Tibial nerve (tissue), 4 donors: ENCODE measurements around the gene MOB3A. TPM values are rescaled to one million over a fixed set of nuclear protein-coding genes. Genes with fewer than 3 reads are reported as not detected.

ENCODE experiments used
- DNase-seq, 2 donors: peaks; one replicate each; pipeline ENCODE4 v3.0.0-alpha.2; 2019; ENCODE audit warnings: low spot score in 2 of 2
- H3K27ac ChIP-seq, 4 donors: fragments of 200-600 bp; sonication (generic) in 3 of 4; one replicate each; pipeline ENCODE4 v1.5.1; 2017 to 2019; ENCODE audit warnings: mild to moderate bottlenecking in 1 of 4
- H3K27me3 ChIP-seq, 2 donors: fragments of 200-600 bp; sonication (generic) in 1 of 2; one replicate each; pipeline versions ENCODE4 v1.5.1 to v1.6.0; 2017 to 2019
- H3K36me3 ChIP-seq, 3 donors: fragments of 200-600 bp; sonication (generic); one replicate each; pipeline ENCODE4 v1.5.1; 2018 to 2019
- H3K4me1 ChIP-seq, 4 donors: fragments of 200-600 bp; sonication (generic) in 3 of 4; one replicate each; pipeline ENCODE4 v1.5.1; 2017 to 2019
- H3K4me3 ChIP-seq, 4 donors: fragments of 200-600 bp; sonication (generic) in 3 of 4; one replicate each; pipeline ENCODE4 v1.5.1; 2017 to 2019; ENCODE audit warnings: mild to moderate bottlenecking in 1 of 4, moderate library complexity in 1 of 4
- H3K9me3 ChIP-seq, 4 donors: fragments of 200-600 bp; sonication (generic) in 3 of 4; one replicate each; pipeline ENCODE4 v1.5.1; 2017 to 2019
- EP300 ChIP-seq, 2 donors: sonication (generic); formaldehyde crosslinking; IDR thresholded peaks; one replicate each; pipeline ENCODE4 v1.6.1; 2017; ENCODE audit warnings: antibody characterized with exemption in 2 of 2, mild to moderate bottlenecking in 1 of 2
- POLR2A ChIP-seq, 2 donors: fragments of 450-650 bp; IDR thresholded peaks; one replicate each; pipeline ENCODE4 v1.6.1; 2017; ENCODE audit warnings: antibody characterized with exemption in 2 of 2, mild to moderate bottlenecking in 2 of 2, moderate library complexity in 2 of 2
- WGBS, 2 donors: methylation state at CpG; one replicate each; pipeline ENCODE4 v1.1.5; 2018; 5-methylcytosine and 5-hydroxymethylcytosine counted together
- total RNA-seq, 4 donors: library from RNA; depleted of rRNA; stranded (reverse); fragments of >200 nt; gene quantifications; one replicate each; pipeline ENCODE4 v1.1.0, GENCODE V29; 2016
- TF ChIP-seq, protein P1 (sequence below), 5 experiments: fragments of 200-600 bp in 3 of 5; fragments of 450-650 bp in 2 of 5; sonication (generic) in 3 of 5; IDR thresholded peaks; one replicate each; pipeline ENCODE4 v1.5.1; 2016 to 2019; ENCODE audit warnings: antibody characterized with exemption in 5 of 5, mild to moderate bottlenecking in 3 of 5, moderate library complexity in 2 of 5

The MOB3A gene
- total RNA-seq, 4 donors from 2014 or later = 31.7 to 70.8 (median 35.2) TPM

DNA sequence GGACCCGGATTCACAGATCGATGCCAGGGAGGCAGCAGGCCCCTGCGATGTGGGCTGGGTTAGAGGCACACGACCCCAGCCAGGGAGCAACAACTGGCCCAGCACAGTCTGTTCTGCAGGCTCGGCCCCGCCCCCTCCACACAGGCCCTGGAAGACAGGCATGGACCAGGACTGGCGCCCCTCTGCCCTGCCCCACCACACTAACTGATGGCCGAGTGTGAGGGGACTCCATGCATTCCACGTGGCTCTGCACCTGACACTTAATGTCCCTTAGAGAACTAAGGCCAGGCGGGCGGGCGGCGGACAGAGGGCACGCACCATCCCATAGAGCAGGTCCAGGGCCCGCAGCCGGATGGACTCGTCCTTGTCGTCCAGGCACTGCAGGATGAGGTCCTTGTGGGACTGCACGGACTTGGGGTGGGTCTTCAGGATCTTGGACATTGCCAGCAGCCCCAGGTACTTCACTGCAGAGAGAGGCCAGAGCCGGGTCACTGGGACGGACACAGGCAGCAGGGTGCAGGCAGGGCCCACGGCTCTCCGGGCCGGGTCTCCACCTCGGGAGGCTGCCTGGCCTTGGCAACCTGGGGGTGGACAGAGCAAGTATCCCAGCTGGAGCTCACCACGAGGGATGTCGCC lies 25.4 kb upstream of the MOB3A start:
- no peak overlapping the region for H3K27ac ChIP-seq
- no peaks in the 10 kb centered on the region for H3K27me3 ChIP-seq
- peaks cover 7 to 100% (median 46%) of the 10 kb centered on the region in 3 donors for H3K36me3 ChIP-seq
- H3K4me3 ChIP-seq = no peak overlapping the region
- H3K9me3 ChIP-seq = no peaks in the 10 kb centered on the region
- no peaks in the 10 kb centered on the region for H3K4me1 ChIP-seq
- 91 to 92% methylated on average over 11 to 14 of the region's 27 CpGs for WGBS, 2 donors
- no peak for TF ChIP-seq POLR2A (IDR thresholded peaks at IDR 0.05)
- no peak for TF ChIP-seq EP300 (IDR thresholded peaks at IDR 0.05)
- TF ChIP-seq, protein P1, sequence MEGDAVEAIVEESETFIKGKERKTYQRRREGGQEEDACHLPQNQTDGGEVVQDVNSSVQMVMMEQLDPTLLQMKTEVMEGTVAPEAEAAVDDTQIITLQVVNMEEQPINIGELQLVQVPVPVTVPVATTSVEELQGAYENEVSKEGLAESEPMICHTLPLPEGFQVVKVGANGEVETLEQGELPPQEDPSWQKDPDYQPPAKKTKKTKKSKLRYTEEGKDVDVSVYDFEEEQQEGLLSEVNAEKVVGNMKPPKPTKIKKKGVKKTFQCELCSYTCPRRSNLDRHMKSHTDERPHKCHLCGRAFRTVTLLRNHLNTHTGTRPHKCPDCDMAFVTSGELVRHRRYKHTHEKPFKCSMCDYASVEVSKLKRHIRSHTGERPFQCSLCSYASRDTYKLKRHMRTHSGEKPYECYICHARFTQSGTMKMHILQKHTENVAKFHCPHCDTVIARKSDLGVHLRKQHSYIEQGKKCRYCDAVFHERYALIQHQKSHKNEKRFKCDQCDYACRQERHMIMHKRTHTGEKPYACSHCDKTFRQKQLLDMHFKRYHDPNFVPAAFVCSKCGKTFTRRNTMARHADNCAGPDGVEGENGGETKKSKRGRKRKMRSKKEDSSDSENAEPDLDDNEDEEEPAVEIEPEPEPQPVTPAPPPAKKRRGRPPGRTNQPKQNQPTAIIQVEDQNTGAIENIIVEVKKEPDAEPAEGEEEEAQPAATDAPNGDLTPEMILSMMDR (IDR thresholded peaks at IDR 0.05) = no peak
- no peak for DNase-seq

DNA sequence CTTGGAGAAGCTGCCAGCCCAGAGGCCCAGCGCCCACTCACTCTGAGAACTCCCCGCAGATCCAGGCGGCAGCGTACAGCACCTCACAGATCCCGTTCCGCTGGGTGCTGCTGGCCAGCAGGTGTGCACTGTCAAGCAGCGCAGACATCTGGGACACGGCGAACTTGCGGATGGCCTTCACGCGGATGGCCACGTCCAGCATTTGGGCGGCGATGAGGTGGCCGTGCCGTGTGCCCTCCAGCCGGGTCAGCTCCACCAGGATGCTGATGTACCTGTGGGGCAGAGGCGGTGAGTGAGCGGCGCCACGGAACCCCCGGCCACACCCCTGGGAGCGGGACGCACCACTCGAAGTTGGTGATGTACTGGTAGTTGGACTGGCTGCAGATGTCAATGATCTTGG lies 24.7 kb upstream of the MOB3A start:
- Histone ChIP-seq H3K4me1 (no peaks in the 10 kb centered on the region), H3K9me3 (no peaks in the 10 kb centered on the region), H3K27ac (no peak overlapping the region), H3K4me3 (no peak overlapping the region), H3K36me3 (peaks cover 7 to 100% (median 50%) of the 10 kb centered on the region in 3 donors), H3K27me3 (no peaks in the 10 kb centered on the region)
- WGBS, 2 donors = 85 to 96% methylated on average over 4 to 16 of the region's 26 CpGs
- no peak for DNase-seq
- TF ChIP-seq, protein P1 (IDR thresholded peaks at IDR 0.05) = no peak
- TF ChIP-seq POLR2A (IDR thresholded peaks at IDR 0.05) = no peak
- TF ChIP-seq EP300 (IDR thresholded peaks at IDR 0.05) = no peak

DNA sequence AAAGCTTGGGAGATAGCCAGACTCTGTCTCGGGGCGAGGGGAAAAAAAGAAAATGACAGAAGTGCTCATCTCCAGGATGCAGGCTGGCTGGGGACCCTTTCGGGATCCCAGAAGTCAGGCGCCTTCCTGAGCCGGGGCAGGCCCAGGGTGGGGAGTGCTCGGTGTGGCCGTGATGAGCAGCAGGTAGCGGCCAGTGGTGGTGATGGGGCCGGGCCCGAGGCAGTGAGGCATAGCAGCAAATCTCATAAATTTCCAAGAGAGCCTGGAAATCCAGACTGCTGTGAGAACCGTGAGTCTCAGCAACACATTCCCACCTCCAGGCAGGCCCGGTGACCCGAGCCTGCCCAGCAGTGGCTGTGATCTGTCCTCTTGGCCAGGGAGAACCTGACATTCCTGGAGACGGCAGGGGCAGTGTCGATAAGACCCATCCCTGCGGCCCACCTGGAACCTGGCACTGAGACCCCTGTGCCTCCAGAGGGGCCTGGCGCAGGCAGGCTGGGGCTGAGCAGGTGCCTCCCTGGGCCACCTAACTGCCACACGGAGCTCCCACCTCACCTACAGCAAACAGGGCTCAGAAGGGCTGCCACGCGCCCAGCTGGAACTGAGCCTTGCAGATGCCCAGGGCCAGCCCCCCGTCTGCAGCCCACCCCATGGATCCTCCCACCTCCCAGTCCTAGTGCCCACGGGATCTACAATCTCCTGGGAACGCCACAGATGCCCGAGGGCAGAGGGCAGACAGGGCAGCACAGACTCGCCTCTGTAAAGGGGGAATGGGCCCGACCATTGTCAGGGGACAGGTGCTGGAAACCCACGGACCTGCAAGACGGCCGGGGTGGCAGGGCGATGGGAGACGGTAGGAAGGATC lies 24.0 kb upstream of the MOB3A start:
- 87 to 89% methylated on average over 25 to 28 of the region's 31 CpGs for WGBS, 2 donors
- no peak overlapping the region for H3K27ac ChIP-seq

DNA sequence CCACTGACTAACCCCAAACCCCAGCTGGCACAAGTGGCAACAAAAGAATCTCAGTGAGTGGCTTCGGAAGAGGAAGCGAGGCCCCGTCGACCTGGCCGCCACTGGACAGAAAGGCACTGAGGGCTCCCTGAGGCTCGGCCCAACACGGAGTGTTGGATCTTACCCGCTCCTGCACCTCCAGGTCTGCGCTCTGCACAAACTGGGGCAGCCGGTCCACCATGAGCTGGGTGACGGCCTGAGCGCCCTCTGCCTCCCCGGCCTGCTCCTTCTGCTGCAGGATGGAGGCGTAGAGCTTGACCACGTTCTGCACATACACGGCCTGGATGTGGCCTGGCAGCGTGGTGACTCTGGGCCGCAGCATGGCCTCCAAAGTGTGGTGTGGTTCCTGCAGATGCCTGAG lies 22.3 kb upstream of the MOB3A start:
- Histone ChIP-seq H3K27me3 (no peaks in the 10 kb centered on the region), H3K27ac (no peak overlapping the region), H3K4me3 (no peak overlapping the region), H3K4me1 (peaks cover 0 to 2% (median 0%) of the 10 kb centered on the region in 4 donors), H3K36me3 (peaks cover 7 to 100% (median 72%) of the 10 kb centered on the region in 3 donors), H3K9me3 (no peaks in the 10 kb centered on the region)
- 89 to 92% methylated on average over 16 to 18 of the region's 18 CpGs for WGBS, 2 donors
- TF ChIP-seq POLR2A (IDR thresholded peaks at IDR 0.05) (no peak), EP300 (IDR thresholded peaks at IDR 0.05) (no peak)
- TF ChIP-seq, protein P1 (IDR thresholded peaks at IDR 0.05) = no peak
- no peak for DNase-seq

More for the DNA sequence above, 24.0 kb upstream of the MOB3A start:
- no peak for TF ChIP-seq POLR2A (IDR thresholded peaks at IDR 0.05)
- TF ChIP-seq, protein P1 (IDR thresholded peaks at IDR 0.05) = no peak
- no peak for TF ChIP-seq EP300 (IDR thresholded peaks at IDR 0.05)
- Histone ChIP-seq H3K4me1 (no peaks in the 10 kb centered on the region), H3K36me3 (peaks cover 7 to 100% (median 56%) of the 10 kb centered on the region in 3 donors), H3K9me3 (no peaks in the 10 kb centered on the region), H3K27me3 (no peaks in the 10 kb centered on the region), H3K4me3 (no peak overlapping the region)
- DNase-seq = no peak
